ENCODE data around the gene IGF2R.

DNA sequence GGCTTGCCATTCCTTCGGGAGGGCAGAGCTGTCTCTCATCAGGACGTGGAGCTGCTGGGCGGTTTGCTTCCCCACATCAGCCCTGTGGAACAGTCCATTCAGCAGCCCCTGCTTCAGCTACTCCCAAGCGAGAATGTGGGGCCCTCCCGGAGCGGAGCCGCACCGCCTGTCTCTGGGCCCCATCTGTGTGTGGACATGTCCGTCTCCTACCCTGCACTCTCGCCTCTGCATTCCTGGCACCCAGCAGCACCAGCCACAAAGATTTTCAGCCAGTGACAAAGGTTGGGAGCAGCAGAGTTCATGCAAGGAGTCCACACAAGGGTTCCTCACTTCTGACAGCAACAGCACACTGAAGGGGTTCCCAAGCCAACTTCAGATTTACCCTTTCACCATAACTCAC, 123.7 kb downstream of the IGF2R start:
- TF ChIP-seq CTCF (IDR thresholded peaks at IDR 0.05): no peak
- TF ChIP-seq EZH2 (IDR thresholded peaks at IDR 0.05; ENCODE audit: borderline replicate concordance, insufficient read depth, low read depth, low read length, poor library complexity, severe bottlenecking): no peak
